GM21723 (cell line): ENCODE data around the gene DNLZ.
A peak's percentile ranks its signal among the peaks of the same experiment; 100 is the strongest.
"Not testable (repeated sequence)": the region's sequence is repeated elsewhere in the genome, so short reads cannot be mapped to it uniquely, and the experiment has no call there.

Experiments used
- ATAC-seq: cut with Tn5 transposase; IDR thresholded peaks from one replicate; pipeline ENCODE4 v1.9.1; 2021; ENCODE audit warnings: mild to moderate bottlenecking, moderate library complexity; ENCODE audit not compliant: unreplicated experiment

The DNLZ gene

DNA sequence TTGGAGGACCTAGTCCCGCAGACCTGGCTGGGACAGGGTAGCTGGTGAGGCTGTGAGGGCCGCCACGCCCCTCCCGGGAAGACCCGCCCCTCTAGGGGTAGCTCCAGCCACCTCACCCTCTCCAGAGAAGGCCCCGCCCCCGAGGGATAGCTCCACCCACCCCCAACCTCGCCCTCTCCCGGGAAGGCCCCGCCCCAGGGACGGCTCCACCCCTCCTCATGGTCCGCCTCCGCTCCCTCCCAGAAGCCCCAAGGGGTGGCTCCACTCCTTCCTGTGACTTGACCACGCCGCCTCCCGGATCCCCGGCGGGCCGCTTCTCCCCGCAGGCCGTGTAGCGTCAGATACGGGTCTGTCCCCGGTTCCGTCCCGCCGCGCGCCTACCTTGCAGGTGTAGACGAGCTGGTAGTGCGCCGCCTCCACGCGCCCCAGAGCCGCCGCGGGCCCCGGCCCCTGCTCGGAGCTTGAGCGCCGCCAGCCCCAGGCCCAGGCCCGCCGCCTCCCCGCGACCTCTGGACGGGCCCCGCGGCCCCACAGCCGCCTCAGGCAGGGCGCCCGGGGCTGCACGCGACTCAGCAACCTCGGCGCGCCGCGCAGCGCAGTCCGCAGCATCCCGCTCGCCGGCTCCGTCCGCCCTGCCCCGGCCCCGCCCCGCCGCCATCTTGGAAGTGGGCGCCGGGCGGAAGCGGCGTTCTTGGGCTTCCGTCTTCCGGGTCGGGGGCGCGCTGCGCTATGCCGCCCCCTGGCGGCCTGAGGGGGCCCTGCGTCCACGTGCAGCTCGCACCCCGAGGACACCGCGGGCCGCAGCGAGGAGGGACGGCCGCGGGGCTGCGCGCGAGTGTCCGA, at the start of gene DNLZ:
Gene DNLZ, minus strand, starts transcription at position 639 of the 843 bp plus-strand sequence. Its CDS starts 30 bp downstream, at position 609.
- ATAC-seq: peak; percentile 73

DNA sequence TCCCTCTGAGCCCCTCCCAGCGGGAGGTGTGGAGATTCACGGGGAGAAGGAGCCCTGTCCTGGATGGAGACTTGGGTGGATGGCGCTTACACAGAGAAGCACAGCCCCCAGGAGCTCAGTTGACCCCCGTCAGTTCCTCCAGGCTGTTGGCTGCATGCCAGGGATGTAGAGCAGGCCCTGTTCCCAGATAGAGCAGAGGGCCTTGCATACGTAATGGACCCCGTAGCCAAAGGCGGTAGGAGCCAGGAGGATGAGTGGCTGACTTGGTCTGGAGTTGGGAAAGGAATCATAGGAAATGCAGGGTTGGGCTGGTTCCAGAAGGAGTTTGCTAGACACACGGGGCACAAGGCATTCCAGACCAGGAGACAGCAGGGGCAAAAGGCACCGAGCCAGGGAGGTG, 49.4 kb upstream of the DNLZ start:
- no peak for ATAC-seq

DNA sequence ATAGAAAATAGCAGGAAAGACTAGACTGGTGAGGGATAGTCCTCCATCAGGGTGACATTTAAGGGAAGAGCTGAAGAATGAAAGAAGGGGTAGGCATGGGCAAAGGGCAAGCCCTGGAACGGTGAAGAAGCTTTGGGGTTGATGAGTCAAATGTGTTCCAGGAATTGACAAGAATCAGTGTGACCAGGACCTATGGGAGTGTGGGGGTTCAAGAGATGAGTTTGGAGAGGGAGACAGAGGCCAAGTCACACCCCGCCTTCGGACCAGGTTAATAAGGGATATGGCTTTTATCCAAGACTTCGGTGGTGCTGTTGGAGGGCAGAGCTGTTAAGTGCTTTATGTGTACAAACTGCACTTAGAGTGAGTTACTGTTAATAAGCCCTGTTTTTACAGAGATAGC, 47.8 kb upstream of the DNLZ start:
- no peak for ATAC-seq

DNA sequence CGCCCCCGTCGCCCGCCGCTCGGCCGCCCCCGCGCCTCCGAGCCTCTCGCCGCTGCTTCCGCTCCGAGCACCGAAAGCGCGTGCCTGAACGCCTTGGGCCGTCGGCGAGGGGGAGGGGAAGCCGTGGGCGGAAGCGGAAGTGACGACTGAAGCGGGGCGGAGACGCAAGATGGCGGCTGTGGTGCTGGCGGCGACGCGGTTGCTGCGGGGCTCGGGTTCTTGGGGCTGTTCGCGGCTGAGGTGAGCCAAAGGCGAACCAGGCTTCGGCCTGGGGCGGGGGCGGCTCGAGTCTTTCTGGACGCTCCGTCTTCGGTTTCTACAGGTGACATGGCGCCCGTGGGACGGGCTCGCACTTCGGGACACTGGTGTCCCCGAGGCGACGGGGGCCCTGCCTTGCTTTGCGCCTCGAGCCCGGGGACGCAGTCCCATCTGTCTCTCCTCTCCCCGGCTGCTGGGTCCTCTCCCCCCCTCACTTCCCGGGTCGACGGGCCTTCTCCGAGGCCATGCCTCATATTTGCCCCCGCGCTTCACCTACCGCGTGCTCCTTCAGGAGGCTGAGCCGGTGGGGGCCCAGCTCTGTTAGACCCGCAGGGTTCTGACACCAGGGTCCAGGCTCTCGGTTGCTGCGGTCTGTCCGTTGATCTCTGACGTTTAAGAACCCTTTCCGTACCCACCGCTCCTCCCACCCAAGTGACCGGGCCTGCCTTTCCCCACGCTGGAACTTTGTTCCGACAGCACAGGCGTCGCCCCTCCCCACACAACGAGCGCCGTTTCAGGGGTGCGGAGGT, 47.1 kb upstream of the DNLZ start, which contains the start of the genes ENTR1 and PMPCA:
Gene ENTR1, minus strand, starts transcription at position 115 of the 788 bp plus-strand sequence. CDS start 217 bp downstream, outside the sequence.
Gene PMPCA, plus strand, starts transcription at position 159 of the 788 bp plus-strand sequence. Its CDS starts 11 bp downstream, at position 170.
- ATAC-seq: peak; percentile 73

DNA sequence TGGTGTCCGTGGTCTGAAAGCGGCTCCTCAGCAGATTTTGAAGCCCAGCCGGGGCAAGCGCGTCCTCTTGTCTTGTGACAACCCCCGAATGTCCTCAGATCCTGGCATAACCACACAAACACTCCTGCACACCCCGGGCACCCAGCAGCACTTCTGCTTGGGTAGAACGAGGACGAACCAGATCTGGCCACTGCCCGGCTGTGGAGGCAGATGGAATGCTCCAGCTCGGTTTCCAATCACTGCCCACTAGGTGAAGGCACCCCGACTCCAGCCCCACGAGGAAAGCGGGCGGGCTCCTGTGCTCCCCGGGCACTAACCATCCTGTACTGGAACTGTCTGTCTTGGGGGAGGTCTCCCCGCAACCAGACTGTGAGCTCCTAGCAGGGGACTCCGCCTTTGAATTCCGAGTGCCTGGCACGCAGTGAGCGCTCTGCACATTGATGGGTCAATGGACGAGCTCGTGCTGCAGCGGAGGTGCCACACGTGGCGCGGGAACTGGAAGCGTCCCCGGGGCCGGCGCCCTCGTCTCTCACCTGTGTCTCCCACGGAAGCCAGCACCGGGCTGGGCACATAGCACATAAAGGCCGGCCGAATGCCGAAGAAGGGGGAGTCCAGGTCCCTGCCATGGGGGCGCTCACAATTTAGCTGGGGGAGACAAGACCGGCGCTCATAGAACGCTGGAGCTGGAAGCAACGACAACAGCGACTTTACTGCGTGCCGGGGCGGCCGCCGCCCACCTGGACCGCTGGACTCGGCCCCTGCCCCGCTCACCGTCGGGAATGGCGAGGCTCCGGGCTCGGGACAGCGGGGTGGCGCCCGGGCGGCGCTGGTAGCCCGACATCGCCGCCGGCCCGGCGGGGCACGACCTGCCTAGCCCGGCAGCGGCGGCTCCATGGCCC, 46.3 kb upstream of the DNLZ start:
- ATAC-seq: peak; percentile 26

DNA sequence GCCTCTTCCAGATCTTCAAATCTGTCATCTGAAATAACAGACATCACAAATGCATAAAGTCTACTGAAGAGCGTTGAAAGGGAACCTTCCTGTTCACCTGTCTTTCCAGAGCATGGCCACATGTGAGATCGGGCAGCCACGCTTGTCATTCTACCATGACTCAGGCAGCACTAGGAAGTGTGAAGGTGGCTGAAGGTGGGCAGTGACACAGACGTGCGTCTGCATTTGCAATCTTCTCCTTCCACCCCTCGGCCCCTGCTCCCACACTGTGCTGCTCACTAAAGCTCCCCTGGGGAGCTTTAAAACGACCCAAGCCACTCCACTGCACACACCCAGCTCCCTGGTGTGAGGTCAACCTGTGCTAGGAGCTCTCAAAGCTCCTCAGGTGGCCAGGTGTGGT, 44.4 kb upstream of the DNLZ start:
- ATAC-seq: no peak

DNA sequence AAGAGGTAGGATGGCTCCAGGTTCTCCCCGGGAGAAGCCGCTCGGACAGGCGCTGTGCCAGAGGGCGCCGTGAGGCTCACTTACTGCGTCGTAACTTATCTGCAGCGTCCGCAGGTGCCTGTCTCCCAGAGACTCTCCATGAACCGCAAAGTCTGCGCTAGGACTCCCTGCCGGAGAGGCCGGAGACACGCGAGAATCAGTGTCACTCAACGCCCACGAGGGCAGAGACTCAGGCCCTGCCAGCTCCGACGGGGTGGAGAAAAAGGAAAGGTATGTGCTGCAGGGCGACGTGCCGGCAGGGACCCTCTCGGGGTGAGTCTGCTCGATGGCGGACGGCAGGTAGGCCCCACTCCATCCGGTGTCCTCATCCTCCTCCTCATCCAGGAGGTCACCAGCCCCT, 43.5 kb upstream of the DNLZ start:
- not testable (repeated sequence) for ATAC-seq

DNA sequence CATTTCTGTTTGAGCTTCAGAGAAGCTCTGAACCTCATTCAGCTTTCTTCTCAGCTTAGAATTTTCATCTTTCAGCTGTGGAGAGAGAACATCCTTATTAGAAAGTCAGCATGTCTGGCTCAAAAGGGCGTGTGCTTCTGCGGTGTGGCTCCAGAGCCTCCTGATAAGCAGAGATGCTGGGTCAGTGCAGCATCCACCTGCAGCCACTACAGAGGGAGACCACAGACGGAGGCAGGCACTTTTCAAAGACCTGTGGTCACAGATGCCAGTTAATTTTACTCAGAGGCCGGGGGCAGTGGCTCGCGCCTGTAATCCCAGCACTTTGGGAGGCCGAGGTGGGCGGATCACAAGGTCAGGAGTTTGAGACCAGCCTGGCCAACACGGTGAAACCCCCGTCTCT, 42.4 kb upstream of the DNLZ start:
- not testable (repeated sequence) for ATAC-seq

DNA sequence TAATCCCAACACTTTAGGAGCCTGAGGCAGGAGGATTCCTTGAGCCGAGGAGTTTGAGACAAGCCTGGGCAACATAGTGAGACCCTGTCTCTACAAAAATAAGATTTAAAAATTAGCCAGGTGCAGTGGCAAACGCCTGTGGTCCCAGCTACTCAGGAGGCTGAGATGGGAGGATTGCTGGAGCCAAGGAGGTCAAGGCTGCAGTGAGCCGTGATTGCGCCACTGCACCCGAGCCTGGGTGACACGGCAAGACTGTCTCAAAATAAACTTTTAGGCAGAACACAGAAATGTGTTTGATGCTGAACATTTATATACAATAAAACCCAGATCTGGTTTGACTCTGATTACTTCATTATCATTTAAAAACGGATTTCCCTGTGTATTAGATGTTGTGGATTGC, 41.9 kb upstream of the DNLZ start:
- no peak for ATAC-seq

DNA sequence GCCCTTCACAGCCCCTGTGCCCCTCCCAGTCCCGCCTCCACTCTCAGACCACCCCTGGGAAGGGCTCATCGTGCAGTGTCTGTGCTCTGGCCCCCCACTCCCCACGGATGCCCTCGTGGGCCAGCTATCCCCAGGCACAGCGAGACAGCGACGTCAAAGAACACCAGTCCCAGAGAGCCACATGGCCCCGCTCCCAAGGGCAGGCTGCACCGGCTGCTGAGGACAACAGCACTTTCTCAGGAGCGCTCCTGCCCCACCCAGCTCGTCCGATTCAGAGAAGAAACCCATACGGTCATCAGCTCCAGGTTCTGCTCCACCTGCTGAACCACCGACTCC, 41.2 kb upstream of the DNLZ start:
- no peak for ATAC-seq

DNA sequence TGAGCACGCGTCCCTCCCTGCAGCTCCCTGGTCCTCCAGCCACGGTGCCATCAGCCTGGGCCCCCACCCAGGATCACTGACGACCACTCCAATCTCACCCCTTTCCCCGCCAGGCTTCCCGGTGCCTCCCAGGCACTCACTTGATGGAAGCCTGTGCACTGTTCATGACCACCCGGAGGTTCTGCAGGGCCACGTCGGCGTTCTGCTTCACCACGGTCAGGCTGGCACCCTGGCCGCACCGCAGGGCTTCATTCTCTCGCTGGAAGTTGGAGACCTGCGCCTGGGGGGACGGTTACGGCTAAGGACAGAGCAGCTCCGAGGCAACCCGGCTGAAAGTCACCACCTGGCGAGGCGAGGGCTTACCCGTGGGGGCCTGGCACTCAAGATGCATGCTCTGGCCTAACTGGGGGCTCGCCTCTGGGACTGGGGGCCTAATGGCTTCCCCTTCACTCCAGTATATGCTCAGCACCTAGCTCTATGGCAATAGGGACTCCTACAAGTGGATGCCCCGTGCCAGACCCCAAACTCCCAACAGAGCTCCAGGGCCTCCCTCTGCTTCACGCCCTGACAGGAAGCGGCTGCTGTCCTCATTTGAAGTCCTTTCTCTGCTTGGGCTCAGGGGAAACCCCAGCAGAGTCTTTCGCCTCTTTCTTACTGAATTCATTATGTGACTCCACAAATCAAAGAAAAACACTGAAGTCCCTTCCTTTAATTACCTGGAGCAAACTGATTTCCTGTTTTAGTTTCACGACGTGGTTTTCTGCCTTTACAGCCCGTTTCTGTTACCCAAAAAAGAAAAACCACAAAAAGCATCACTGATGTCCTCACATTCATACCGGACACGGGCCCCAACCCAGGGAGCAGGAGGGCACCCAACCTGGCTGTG, 40.6 kb upstream of the DNLZ start:
- ATAC-seq: no peak

DNA sequence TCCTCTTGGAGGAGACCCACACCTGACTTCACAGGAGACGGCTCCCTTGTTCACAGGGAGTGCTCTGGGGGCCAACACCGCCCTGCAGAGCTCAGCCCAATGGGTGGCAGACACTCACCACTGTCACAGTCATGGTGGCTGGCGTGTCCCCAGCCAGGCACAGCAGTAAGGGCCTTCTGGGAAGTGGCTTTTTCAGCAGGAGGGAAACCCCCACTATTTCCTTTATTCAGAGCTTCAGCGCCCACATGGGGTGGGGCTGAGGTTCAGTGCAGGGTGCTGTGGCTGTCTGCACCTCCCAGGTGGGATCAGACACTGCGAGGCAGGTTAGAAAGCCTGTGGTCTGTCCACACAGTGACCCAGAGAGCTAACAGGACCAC, 40.0 kb upstream of the DNLZ start:
- ATAC-seq: no peak

DNA sequence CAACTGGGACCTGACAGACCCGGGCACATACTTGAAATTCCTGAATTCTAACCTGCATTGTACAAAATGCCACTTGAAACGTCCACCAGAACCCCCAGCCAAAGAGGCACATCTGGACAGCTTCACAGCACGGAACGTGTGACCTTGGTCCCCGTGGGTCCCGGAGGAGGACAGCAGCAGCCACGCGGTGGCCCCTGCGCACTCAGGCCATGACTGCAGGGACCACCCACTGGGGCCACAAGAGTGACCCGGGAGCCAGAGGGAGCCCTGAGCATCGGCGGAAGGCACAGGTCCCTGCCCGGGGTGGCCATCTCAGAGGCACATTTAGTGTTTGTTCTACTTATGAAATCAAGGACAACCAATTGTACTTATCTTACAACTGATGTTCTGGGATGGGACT, 38.5 kb upstream of the DNLZ start:
- ATAC-seq: no peak

DNA sequence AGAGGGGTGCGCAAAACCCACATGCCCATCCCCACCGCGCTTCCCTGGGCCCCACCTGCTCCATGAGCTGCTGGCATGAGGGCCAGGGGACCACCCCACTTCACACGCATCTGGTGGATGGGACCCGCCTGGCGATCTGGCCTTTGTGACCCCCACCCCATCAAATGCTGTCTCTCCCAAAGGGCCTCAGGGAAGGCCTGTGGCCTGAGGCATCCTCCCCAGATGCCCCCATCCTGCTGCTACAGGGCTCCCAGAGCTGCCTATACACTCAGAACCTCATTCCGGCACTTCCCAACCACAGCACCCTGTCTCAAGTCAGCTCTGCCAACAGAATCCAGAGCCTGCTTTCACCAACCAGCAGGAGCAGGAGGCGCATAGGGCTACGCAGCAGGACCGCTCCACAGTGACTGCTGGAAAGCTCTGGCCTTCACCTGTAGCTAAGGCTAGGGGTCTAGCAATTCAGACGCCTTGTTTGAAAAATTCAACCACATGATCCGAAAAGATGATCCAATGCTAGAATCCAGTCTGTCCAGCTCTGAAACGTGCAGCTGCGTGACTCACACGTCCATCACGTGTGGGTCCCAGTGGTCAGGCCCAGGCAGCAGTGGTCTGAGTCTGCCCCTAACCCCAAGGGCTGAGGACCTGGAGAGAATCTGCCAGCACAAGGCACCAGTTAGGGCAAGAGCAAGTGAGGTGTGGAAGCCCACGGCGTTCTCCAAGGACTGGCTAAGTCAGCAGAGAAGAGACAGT, 37.8 kb upstream of the DNLZ start:
- ATAC-seq: no peak

DNA sequence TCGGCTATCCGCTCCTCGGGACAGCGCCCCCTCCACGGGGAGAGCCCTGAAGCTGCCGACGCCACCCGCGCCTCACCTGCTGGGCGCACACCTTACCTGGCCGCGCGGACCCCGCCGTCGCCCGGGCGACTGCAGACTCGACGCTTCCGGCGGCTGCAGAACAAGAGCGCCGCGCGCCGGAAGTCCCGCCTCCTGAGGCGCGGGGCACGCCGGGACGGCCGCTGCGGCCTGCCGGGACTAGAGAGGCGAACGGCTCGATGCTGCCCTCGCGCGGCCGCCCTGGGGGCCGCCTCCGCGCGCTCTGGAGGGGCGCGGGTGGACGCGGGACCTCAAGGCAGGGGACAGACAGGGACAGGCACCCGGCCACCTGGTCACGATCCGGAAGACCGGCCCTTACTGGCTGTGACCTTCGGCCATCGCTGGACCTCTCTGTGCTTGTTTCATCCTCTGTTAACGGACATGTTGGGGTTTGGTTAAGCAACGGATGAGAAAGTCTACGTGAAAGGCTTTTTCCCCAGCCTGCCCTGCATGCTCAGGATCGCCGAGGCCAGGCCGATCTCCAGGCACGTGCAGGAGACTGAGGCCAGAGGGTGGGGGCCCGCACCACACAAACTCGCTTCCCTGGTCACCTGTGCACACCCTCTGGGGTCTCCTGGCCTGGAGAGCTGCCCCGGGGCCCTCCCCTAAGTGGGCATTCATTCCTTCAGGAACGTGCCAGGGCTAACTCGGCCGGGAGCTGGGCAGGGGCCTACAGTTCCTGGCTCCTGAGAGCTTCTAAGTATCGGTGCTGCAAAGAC, 36.7 kb upstream of the DNLZ start, which contains the start of gene SNAPC4:
Gene SNAPC4, minus strand, starts transcription at position 133 of the 797 bp plus-strand sequence. CDS start 1,742 bp downstream, outside the sequence.
- ATAC-seq: peak; percentile 64

DNA sequence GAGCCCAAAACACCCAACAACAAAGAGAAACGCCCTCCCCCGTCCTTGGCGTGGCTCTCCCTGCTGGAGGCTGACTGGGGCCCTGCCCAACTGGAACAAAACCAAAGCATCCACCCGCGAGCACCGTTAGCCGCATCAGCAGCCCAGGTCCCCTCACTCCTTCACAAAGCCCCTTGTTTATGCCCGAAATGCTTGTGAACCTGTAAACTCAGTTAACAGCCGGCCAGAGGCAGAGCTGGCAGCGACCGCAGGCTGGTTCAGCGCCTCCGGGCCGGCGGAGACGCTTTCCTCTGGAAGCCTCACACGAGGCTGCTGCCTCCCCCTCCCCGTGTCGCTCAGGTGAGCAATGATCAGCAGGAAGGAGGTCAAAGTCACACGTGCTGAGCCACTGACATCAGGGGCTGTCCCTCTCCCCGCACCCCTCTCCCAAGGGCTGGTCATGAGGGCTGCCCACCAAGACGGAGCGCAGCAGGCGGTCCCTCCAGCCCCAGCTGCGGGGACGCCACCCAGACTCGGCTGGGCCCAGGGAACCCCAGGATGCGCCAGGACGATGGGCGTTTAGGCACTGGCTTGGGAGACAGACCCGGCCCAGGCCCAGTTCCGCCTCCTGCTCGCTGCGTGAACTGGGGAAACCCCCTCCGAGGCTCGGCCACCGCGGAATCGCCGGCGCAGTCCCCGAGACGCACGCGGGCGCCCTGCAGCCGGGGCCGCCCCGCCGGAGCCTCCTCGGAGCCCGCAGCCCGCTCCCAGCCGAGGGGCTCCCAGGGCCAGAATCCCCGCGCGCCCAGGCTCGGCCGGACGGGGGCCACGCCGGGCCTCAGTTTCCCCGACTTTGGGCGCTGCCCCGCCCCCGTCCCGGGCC, 35.9 kb upstream of the DNLZ start:
- peak; percentile 22 for ATAC-seq

DNA sequence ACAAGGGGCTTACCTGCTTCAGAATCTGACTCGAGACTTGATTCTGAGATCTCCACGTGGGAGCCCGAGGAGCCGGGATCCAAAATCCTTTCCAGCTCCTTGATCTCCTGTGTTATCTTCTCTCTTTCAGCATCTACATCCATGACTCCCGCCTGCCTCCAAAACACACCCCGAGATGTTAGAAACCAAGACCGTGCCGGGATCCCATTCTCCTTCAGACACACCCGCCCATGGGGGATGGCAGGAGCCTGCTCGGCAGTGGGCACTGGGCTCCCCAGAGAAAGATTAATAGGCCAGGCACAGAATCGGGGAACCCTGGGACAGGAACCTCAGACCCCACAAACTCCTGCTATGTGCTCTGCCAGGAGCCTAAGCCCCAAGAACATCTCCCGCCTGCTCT, 34.7 kb upstream of the DNLZ start:
- no peak for ATAC-seq
